Measurements from ENCODE around the gene ATXN1L.

The ATXN1L gene

DNA sequence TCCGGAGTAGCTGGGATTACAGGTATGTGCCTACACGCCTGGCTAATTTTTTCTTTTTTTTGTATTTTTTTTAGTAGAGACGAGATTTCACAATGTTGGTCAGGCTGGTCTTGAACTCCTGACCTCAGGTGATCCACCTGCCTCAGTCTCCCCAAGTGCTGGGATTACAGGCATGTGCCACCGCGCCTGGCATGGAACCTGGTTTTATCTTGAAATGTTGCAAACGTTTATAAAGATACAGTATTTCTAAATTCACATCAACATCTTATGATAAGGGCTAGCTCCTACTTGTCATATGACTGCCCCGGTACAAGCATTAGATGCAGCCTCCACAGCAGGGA is 48.1 kb downstream of the ATXN1L start:
- TF ChIP-seq, protein P1, sequence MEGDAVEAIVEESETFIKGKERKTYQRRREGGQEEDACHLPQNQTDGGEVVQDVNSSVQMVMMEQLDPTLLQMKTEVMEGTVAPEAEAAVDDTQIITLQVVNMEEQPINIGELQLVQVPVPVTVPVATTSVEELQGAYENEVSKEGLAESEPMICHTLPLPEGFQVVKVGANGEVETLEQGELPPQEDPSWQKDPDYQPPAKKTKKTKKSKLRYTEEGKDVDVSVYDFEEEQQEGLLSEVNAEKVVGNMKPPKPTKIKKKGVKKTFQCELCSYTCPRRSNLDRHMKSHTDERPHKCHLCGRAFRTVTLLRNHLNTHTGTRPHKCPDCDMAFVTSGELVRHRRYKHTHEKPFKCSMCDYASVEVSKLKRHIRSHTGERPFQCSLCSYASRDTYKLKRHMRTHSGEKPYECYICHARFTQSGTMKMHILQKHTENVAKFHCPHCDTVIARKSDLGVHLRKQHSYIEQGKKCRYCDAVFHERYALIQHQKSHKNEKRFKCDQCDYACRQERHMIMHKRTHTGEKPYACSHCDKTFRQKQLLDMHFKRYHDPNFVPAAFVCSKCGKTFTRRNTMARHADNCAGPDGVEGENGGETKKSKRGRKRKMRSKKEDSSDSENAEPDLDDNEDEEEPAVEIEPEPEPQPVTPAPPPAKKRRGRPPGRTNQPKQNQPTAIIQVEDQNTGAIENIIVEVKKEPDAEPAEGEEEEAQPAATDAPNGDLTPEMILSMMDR (IDR thresholded peaks at IDR 0.05; ENCODE audit: low read depth, low read length): no peak
- peak overlapping the region; percentile 83 to 94 for H3K4me3 ChIP-seq (replicated peaks in 1 of 2; ENCODE audit: low read depth in 2 of 2, low read length in 2 of 2)
- DNase-seq (ENCODE audit: low read depth in 2 of 2): no peak

DNA sequence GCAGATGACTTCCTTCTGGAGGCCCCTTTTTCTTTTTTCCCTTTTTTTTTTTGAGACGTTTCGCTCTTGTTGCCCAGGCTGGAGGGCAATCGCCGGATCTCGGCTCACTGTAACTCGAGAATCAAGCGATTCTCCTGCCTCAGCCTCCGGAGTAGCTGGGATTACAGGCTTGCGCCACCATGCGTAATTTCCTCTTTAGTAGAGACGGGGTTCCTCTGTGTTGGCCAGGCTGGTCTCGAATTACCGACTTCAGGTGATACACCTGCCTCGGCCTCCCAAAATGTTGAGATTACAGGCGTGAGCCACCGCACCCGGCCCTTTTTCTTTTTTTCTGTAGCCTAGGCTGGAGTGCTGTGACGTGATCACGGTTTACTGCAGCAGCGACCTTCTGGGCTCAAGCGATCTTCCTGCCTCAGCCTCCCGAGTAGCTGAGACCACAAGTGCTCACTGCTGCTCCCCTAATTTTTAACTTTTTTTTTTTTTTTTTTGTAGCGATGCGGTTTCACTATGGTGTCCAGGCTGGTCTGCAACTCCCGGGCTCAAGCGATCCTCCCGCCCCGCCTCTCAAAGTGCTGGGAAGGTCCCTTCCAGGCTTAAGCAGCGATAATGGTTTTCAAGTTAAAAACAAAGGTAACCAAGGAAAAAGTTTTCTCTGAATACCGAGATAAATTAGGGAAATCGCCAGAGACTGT is 48.6 kb downstream of the ATXN1L start:
- peak overlapping the region; percentile 83 to 94 for H3K4me3 ChIP-seq (replicated peaks in 1 of 2; ENCODE audit: low read depth in 2 of 2, low read length in 2 of 2)
- DNase-seq (ENCODE audit: low read depth in 2 of 2): peak; percentile 67 to 74
- TF ChIP-seq, protein P1 (IDR thresholded peaks at IDR 0.05; ENCODE audit: low read depth, low read length): no peak

DNA sequence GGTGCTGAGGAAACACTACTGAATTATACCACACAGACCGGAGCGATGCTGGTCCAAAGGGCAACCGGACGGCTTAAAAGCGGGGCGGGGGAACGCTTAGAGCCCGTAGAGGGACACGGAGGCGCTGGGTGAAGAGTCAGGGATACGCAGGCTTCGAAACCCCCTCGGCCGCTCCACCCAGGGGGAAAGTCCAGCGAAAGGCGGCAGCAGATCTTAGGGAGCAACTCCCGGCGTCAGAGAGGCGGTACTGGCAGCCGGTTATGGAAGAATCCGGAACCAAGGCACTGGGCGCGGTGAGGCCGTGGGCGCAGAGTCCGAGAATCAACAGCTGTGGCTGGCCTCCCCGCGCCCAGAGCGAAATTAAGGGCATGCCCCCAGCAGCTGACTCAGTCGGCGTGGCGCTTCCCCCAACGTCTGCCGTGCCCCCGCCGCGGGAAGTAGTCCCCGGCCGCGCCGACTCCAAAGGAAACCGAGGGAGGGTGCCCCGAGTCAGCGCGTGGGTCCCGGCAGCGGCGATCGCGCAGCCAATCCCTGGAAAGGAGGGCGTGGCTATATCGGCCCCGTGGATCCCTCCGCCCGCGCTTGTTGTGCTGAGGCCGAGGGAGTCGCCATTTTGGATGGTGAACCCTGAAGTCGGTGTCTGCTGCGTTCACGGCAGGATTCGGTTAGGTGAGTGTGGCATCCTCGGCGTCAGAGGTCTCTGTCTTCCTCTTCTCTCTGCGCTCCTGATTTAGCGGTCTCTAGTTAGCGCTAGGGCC is 49.3 kb downstream of the ATXN1L start, which contains the start of gene IST1:
TSS of gene IST1 (plus strand) at position 611 of the 758 bp plus-strand sequence. CDS start 20,110 bp downstream, outside the sequence.
- TF ChIP-seq, protein P1 (IDR thresholded peaks at IDR 0.05; ENCODE audit: low read depth, low read length): no peak
- H3K4me3 ChIP-seq (replicated peaks in 1 of 2; ENCODE audit: low read depth in 2 of 2, low read length in 2 of 2): peak within 1 kb of the TSS; percentile 83 to 94
- DNase-seq (ENCODE audit: low read depth in 2 of 2): peak; percentile 99

DNA sequence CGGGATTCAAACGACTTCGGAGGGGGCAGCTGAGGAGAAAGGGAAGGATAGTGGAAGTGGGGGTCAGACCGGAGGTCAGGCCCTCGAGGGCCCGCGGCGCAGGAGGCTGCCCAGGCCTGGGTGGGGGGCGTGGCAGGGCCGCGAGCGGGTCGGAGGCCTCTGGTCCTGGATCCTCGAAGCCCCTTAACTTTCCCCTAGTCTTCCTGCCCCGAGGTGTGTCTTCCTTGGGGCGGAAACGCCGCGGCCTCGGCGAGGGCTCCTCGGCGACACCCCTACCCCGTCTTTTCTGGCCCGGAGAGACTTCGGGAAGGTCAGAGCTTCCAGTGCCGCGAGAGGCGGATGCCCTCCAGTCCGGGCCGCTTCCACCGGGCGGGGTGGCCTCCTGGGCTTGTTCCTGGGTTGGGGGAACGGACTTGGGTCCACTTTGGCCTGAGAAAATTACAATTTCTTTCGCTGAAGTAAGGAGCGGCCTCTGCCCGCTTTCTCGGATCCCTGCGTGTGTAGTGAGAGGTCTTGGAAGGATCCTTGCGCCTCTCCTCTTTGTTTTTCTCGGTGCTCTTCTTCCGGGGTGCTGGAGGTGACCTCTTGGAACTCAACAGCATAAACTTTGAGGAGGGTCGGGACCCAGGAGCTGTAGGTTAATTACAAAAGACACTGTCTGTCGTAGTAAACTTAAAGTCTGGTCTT is 50.0 kb downstream of the ATXN1L start:
- TF ChIP-seq, protein P1 (IDR thresholded peaks at IDR 0.05; ENCODE audit: low read depth, low read length): no peak
- peak overlapping the region; percentile 83 to 94 for H3K4me3 ChIP-seq (replicated peaks in 1 of 2; ENCODE audit: low read depth in 2 of 2, low read length in 2 of 2)
- DNase-seq (ENCODE audit: low read depth in 2 of 2): peak; percentile 57 to 58

DNA sequence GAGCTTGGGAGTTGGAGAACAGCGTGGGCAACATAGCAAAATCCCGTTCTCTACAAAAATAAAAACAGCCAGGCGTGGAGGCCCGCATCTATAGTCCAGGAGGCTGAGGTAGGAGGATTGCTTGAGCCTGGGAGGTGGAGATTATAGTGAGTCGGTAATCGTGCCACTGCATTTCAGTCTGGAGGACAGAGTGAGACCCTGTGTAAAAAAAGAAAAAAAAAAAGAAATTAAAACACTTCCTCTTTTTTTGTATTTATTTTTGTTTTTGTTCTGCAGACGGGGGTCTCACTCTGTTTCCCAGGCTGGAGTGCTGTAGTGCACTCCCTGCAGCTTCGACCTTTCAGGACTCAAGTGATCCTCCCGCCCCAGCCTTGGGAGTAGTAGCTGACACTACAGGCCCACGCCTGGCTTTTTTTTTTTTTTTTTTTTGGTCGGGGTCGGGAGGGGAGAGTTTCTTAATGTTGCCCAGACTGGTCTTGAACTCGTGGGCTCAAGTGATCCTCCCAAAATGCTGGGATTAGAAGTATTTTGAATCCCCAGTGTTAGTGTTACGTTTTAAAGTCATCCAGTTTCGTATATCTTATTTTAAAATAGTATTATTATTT is 51.1 kb downstream of the ATXN1L start:
- TF ChIP-seq, protein P1 (IDR thresholded peaks at IDR 0.05; ENCODE audit: low read depth, low read length): no peak
- H3K4me3 ChIP-seq (replicated peaks in 1 of 2; ENCODE audit: low read depth in 2 of 2, low read length in 2 of 2): peak overlapping the region; percentile 83 to 94
- DNase-seq (ENCODE audit: low read depth in 2 of 2): no peak

DNA sequence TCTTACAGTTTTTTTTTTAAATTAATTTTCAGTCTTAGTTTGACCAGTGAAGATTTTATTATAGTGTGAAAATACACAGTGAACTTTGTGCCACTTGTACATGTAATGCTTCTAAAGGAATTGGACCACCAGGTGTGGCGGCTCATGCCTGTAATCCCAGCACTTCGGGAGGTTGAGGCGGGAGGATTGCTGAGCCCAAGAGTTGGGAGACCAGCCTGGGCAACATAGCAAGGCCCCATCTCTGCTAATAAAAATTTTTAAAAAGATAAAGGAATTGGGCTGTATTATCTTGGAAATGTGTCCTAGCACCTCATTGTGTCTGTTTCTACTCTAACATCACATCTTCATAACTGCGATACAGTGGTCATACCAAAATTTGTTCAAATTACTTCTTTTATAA is 53.4 kb downstream of the ATXN1L start:
- TF ChIP-seq, protein P1 (IDR thresholded peaks at IDR 0.05; ENCODE audit: low read depth, low read length): no peak

More for the DNA sequence above, 53.4 kb downstream of the ATXN1L start:
- H3K4me3 ChIP-seq (replicated peaks in 1 of 2; ENCODE audit: low read depth in 2 of 2, low read length in 2 of 2): no peak overlapping the region
- DNase-seq (ENCODE audit: low read depth in 2 of 2): no peak
